HG02610 (cell line): ENCODE measurements around the gene DLG5.

Experiments
- ATAC-seq: cut with Tn5 transposase; IDR thresholded peaks from one replicate; pipeline ENCODE4 v1.9.1; 2021; ENCODE audit warnings: mild to moderate bottlenecking, moderate library complexity; ENCODE audit not compliant: unreplicated experiment

The DLG5 gene

DNA sequence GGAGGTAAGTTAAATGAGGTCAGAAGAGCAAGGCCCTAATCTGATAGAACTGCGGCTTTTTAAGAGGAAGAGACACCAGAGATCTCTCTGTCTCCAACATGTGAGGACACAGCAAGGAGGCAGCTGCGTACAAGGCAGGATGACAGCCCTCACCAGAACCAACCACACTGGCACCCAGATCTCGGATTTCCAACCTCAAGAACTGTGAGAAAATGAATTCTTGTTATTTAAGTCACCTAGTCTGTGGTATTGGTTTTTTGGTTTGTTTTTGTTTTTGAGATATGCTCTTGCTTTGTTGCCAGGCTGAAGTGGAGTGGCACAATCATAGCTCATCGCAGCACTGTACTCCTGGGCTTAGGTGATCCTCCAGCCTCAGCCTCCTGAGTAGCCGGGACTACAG is 127.2 kb downstream of the DLG5 start:
- ATAC-seq: no peak

DNA sequence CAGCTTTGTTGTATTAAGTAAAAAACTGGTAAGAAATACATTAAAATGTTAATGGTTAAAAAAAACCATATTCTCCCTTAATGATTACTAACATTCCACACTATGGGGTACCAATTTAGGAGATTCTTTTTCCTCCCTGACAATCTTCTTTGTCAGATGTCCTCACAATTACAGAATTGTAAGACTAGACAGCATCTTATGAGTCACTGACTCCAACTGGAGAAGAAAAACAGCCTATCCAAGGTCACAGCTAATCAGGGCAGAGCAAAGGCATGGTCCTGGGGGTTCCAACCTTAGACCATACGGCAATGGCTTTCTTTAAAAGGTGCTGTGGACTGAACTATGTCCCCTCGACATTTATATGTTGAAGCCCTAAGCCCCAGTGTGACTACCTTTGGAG is 127.6 kb downstream of the DLG5 start:
- ATAC-seq: no peak

DNA sequence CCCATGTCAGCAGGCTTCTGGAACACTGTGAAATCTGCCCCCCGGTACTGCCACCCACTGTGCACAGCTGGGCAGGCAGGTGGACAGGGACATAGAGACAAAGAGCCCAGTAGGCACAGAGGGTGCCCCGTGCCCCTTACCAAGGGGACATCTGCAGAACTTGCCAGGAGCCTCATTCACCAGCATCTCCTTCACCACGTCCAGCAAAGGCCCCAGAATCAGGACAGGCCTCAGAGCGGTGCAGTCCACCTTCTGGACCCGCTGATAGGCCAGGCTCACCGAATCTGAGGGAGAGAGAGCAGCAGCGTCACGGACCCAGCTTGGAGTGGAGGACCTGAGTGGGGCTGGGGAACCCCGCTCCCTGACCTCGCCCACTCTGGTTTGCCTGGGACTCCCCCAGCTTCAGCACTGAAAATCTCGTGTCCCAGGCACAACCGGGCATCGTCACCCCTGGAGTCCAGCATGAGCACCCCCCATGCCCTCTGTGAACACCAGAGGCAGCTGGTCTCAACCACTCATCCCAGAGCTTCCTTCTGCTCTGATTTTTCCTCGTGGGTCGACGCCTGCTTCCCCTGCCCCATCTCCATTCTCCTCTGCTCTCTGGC is 130.1 kb downstream of the DLG5 start:
- no peak for ATAC-seq

DNA sequence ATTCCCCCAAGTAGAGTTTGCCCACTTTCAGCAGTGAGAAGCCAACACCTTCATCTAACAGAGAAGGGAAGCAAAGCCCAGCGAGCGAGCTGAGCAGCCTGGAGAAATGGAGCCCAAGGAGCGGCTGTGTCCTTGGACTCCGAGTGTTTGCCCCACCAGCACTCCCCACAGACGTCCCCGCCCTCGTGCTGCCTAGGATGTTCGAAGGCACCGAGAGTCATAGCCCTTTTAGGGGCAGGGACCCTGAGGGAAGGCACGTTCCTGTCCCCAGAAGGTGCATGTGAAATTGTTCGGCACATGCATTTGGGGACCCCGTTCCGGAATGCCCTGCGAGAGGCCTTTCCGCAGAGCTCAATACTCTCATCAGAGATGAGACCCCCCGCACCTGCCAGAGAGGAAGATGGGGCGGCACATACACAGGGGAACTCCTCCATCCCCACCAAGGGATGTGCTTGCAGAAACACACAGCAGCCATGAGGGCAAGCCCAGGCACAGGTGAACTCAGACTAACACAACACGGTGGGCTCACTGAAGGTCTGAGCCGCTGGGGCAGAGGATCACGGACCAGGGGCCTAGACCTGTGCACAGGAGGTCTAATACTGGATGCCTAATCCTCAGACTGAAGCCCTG is 131.0 kb downstream of the DLG5 start:
- ATAC-seq: no peak

DNA sequence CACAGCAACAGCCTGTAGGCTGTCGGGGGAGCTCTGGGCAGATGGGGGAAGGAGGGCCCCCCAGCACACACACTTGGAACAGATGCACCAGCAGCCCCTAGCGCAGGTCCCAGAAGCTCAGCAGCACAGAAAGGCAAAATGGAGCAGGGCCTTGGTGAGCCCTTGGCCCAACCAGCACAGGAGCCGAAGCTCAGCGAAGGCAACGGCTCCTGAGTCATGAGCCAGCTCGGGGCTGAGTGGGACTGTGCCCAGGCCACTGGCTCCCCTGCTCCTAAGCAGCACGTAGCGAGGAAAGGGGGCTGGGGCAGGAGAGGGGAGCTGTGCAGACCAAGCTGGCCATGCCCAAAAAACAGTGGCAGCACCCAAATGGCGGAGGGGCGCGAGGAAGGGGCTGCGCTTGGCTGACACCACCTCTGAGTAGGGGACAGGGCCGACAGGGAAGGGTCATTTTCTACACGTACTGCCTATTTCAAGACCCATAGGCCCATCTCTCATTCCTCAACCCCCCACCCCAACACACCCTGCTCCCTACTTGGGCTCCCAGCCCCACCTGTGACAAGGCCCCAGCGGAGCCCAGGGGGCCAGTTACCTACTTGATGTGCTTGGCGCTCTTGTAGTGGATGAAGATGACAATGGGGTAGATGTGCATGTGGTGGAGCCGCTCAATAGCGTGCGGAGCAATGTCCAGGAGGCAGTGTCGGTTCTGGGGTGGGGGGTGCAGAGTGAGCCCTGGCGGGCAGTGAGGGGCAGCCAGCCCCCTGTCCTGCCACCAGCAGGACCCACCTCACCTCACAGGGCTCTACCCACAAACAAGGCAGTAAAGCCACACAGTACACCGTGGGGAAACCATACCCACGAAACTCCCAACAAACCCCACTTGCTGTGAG is 132.1 kb downstream of the DLG5 start:
- ATAC-seq: no peak

DNA sequence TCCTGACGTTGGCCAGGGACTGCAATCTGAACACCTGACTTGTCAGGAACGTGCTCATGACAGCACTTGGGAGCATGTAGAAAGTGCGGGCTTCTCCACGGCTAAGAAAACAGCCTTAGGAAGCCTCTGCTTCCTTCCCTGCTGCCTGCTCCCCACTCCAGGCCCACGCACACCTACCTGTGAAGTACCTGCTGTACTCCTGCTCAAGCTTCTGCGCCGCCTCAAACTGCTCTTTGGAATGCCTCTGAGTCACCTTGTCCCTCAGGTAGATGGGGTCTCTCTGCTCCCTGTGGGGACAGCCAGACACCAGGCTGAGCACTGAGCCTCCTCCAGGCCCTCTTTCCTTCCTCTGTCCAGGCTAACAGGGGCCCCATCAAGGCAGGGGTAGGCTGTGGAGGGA is 132.7 kb downstream of the DLG5 start:
- no peak for ATAC-seq

DNA sequence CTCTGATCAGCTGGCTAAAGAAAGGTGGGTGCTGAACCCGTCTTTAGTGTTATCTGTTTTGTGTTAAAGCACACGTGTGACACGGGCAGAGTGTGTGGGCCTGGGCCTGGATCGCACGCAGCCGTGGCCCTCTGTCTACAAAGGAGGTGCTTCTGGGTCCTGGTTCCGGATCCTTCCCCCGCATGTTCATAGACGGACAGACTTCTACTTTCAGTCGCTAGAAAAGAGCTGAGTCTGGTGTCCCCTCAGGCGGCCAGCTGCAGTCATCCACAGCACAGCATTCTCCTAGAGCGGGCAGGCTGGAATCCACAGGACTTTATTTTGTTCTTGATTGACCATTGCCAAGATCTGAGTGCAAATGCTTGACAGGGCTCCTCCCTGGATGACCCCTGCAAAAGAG is 134.4 kb downstream of the DLG5 start:
- no peak for ATAC-seq

DNA sequence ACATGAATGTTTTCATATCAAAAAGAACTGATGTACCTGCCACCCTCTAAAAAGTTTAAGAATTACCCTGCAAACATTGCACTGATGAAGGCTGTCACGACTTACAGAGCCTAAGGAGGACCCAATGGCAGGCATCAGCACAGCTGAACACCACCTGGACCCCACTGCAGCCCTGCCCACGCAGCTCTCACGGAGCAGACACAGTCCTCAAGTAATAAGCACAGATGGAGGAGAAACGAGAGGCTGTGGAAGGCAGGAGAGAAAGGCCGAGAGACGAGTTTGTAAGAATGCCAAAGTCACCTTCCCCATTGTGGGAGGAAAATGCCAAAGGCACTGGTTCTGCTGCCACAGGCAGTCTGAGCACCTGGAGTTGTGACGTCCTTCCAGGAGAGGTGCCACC is 135.0 kb downstream of the DLG5 start:
- ATAC-seq: no peak

DNA sequence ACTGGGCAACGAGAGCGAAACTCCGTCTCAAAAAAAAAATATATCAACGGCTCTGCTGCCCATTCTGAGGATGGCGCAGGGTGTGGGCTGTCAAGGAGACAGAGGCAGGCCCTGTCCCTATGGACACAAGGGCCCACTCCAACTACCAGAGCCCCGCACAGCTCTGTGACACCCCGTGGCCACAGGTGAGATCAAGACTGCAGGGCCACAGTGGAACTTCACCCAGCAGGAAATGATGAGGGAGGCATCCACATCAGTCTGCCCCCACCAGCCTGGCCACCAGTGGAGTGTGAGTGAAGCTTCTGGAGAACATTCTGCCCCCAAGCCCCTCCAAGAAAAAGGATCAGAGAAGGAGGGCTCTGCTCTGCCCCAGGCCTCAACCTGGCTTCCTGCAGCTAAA is 136.7 kb downstream of the DLG5 start:
- no peak for ATAC-seq

DNA sequence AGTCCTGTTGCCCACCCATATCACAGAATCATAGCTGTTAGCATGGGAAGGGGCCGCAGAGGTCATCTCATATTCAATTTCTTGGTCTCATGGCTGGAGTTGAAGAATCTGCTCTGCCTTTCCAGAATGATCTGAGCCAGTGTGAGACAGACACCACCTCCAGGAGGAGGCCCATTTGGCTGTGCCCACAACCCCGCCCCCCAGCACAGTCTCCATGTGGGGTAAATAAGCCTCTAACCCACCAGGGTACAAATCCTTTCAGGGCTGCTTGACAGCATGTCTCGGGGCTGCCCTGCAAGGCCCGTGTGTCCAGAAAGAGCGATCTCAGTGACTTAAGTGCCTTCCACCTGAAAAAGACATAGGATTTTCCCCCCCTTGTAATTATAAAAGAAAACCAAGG is 137.5 kb downstream of the DLG5 start:
- ATAC-seq: no peak

DNA sequence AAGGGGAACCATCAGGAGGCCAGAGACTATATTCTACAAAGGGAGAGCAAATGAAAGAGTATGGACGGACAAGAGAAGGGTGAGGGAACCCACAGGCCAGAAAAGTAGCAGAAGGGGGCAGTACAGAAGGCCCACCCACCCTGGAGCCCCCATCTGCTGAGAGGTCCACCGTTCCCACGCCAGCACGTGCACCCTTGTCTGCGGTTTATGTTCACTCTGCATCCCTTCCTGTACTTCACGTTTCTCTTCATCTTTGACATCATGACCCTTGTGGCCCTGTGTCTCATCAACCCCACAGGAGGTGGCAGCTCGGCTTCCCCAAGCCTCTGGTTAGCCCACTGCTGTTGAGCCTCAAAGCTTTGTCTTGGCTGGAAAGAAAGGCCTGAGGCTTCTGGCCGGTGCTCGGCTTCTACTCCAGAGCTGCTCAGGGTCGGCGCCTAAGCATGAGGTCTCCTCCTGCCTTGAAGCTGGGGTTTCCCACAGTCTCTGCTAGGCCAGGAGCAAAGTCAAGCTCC is 138.0 kb downstream of the DLG5 start:
- no peak for ATAC-seq

DNA sequence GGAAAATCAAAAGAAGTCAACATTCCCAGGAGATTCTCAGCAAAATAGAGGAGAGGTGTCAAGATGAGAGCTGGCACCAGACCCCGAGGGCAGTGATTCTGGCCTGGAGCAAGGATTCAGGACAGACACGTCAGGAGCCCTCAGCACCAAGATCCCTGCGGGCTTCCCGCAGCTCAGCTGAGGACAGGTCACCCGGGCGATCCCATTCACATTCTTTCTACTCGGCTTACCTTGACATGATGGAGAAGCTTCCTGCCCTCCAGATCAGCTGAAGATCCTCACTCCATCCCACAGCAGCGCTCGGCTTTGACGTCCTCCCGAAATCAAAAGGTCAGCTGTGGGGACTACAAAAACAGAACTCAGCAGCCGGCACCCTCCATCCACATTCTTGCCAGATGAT is 139.1 kb downstream of the DLG5 start:
- no peak for ATAC-seq

DNA sequence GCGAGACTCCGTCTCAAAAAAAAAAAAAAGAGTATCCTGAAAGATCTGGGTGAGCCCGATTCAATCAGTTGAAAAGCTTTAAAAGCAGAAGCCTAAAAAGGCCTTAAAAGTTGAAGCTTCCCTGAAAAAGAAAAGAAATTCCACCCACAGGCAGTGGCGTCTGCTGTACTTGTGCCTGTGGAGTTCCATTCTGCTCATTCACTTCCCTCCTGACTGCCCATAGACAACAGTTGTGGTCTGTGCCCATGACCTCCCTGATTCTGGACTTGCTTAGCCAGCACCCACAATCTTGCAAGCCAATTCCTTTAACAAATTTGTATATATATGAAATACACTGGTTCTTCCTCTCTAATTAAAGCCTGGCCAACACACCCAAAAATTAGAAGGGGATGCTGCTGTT is 141.7 kb downstream of the DLG5 start:
- no peak for ATAC-seq

DNA sequence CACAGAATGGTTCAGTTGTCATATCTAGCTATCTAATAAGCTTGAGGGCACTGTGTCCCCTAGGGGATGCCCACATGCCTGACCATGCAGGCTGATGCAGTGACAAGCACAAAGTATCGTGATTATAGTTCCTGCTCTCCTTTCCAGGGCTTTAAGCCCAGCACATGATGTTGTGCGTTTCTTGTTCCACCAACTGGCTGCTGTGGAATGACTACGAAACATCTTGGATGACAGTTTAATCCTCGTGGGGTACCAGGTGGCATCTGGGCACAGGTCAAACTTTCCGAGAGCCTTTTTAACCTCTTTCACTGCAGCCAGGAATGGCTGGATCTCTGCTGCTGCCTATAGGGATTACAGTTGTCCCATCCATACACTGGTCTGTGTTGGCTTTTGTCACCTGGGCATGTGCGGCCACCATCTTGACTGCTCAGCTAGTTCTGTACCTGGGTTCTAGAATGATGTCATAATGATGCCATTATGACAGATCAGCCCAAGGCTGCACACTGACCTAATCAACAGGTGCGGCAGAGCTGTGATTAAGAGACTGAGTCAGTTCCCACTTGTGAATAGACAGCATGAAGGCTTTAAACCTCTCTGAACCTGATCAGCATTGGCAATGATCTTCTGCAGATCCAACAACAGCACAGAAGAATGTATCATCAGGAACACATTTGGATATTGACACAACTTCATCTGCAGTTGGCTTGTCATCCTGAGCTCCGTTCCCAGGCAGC is 144.1 kb downstream of the DLG5 start:
- ATAC-seq: no peak

DNA sequence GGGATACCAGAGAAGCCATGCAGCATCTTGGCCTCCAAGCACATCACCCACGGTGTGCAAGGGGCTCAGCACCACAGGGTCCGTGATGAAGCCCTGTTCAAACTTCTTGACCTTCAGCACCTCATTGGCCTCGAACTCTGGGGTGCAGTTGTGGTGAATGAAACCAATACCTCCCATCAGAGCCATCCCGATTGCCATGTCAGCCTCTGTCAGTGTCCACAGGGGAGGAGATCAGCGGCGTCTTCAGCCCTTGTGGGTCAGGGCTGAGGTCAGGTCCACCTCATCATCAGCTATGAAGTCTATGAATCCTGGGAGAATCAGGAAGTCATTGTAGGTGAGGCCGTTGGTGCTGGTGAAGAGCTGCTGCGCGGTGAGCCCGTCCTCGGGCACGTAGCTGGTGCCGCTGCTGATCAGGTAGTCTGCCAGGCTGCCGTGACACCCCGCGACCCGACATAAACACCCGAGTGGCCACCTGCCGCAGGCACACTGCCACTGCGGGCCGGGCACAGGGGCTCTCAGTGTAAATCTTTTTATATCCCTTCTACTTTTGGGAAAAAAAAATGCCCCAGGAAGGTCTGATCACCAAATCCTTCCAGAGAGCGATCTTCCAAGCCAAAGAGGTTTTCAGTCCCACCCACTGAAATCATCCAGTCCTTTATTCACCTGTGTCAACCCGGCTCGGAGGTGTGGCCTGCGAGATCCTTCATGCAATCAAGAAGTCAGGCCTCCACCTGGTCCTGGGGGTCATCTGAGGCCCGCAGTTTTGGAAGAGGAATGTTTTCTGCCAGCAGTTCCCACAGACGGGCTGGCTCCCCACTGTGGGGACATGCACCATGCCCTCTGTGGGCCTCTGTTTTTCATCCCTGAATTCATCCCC is 144.9 kb downstream of the DLG5 start:
- no peak for ATAC-seq

DNA sequence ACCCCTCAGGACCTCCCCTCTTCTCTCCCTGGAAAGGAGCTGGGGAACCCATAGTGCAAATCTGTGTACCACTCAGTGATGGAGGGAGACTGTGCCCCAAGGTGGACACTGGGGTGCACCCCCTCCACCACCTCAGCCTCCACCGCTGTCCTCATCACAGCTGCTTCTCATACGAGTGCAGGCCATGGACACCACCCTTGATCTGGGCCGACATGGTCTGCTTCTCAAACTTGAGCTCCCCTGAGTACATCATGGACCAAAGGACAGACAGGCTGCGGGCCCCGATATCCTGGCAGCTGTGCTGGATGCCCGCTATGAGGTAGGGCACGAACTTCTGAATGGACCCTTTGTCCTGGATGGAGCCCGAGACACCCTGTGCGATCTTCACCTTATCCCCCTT is 146.4 kb downstream of the DLG5 start:
- no peak for ATAC-seq

DNA sequence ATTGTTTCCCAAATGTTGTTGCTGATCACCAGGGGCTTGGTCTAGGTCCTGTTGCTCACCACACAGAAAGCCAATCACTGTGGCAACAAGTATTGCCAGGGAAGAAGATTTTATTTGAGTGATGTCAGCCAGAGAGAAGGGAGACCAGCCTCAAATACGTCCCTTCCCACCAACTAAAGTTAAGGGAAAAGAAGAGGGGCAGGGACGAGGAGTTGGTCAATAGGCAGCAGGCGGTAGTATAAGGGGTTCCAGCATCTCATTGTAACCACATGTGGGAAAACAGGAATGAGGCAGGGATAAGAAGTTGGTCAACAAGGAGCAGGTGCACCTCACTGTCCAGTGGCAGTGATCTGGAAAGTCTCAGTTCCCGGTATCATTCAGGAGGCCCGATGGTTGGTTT is 150.1 kb downstream of the DLG5 start:
- no peak for ATAC-seq

DNA sequence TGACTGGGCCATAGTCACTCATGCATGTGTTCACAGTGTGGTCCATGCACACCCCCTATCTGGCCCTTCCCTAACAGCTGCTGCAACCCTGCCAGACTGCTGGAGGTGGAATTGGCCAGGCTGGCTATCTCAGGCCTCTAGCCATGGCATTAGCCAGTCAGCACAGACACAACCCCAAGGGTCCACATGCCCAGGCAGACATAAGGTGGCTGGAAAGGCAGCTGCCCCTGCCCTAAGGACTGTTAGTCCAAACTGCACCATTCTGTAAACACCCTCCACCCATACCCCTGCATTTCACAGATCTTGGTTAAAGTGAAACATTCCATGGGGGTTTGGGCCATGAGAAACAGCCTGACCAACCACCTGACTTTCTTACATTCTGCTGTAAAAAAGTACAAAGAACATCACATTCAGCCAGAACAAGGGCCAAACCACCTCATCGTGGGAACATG is 151.6 kb downstream of the DLG5 start:
- ATAC-seq: no peak

DNA sequence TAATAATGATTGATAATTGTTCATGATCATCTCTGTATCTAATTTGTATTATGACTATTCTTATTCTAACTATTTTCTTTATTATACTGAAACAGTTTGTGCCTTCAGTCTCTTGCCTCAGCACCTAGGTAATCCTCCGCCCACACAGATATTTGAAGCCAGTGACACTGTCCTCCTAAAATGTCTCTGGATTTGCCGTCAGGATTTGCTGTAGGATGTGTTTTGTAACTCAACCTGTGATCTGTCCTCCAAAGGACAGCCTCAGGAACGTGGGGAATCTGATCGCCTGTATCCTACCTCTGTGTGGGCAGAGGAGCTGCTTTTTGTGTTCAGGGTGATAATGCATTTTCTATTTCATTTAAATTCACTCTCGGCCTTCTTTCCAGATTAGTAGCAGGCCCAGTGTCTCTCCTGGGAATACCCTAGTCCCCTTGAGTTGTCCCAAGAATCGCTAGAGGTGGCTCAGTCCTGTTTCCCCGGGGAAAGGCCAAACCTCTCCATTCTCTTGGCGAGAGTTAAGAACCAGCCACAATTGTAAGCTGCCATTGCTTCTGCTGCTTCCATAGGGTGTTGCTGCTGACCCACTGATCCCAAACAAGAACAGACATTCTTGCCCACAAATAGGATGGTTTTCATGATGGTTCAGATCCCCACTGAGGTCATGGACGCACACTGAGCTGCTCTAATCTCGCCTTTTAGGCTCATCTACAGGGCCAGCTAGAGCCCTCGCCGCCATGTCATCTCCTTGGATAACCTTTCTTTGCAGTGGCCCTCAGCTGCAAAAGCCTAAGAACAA is 152.7 kb downstream of the DLG5 start:
- ATAC-seq: no peak
